B cell (primary cell): ENCODE results near the gene ACBD3. TPM values are rescaled to one million over a fixed set of nuclear protein-coding genes. Genes with fewer than 3 reads are reported as not detected.

ENCODE experiments used
- ATAC-seq: fragments of 200-7000 bp; cut with Tn5 transposase; one replicate; pipeline ENCODE4 v1.10.0; 2021; ENCODE audit warnings: low read depth, mild to moderate bottlenecking, moderate number of reproducible peaks, moderate library complexity
- CTCF ChIA-PET: fragments of 350-600 bp; sonication (Branson Sonifier 250); formaldehyde crosslinking; loops from one replicate; lab custom pipeline; 2021; ENCODE audit warnings: antibody characterized with exemption, inconsistent platforms; lab: Charles Lee
- POLR2A ChIA-PET: fragments of 350-600 bp; sonication (Branson Sonifier 250); formaldehyde crosslinking; loops from one replicate; lab custom pipeline; 2021; ENCODE audit warnings: antibody characterized with exemption; lab: Charles Lee
- DNase-seq: peaks from one replicate; pipeline ENCODE4 v3.0.0; 2013
- H2AFZ ChIP-seq: 2 replicates; pipeline ENCODE4 v1.6.1; 2012; ENCODE audit warnings: mild to moderate bottlenecking, low read depth, low read length; ENCODE audit not compliant: insufficient read depth, poor library complexity, severe bottlenecking
- H3K27ac ChIP-seq, 2 donors: 1 replicate in 1 of 2; 2 replicates in 1 of 2; pipeline ENCODE4 v1.5.1; 2012 to 2013; ENCODE audit warnings: low read length in 2 of 2, mild to moderate bottlenecking in 2 of 2, moderate library complexity in 1 of 2
- H3K27me3 ChIP-seq, 4 experiments: fragments of 200-600 bp in 1 of 4; sonication (generic) in 1 of 4; replicated peaks in 1 of 4; 1 replicate in 2 of 4; 2 replicates in 2 of 4; pipeline versions ENCODE4 v1.6.1 to v1.7.0; 2013 to 2016; ENCODE audit warnings: low read length in 3 of 4, mild to moderate bottlenecking in 2 of 4, mixed read lengths in 1 of 4, moderate library complexity in 1 of 4; ENCODE audit not compliant: insufficient read depth in 4 of 4, control insufficient read depth in 3 of 4; ENCODE audit errors: control extremely low read depth in 1 of 4
- H3K36me3 ChIP-seq, 2 experiments: replicated peaks in 1 of 2; 1 replicate in 1 of 2; 2 replicates in 1 of 2; pipeline versions ENCODE4 v1.6.1 to v1.7.1; 2013; ENCODE audit warnings: low read length in 1 of 2; ENCODE audit not compliant: insufficient read depth in 2 of 2, control insufficient read depth in 1 of 2; ENCODE audit errors: control extremely low read depth in 1 of 2, extremely low read depth in 1 of 2
- H3K4me1 ChIP-seq, 2 donors: fragments of 200-600 bp in 1 of 2; sonication (generic) in 1 of 2; 1 replicate in 1 of 2; 2 replicates in 1 of 2; pipeline versions ENCODE4 v1.5.1 to v1.6.1; 2013 to 2017; ENCODE audit warnings: low read length in 2 of 2; ENCODE audit not compliant: control insufficient read depth in 2 of 2, insufficient read depth in 2 of 2
- H3K4me2 ChIP-seq: replicated peaks from 2 replicates; pipeline ENCODE3; 2012; ENCODE audit warnings: mild to moderate bottlenecking, low read depth, low read length; ENCODE audit not compliant: poor library complexity, severe bottlenecking
- H3K4me3 ChIP-seq, 5 experiments: fragments of 200-600 bp in 1 of 5; sonication (generic) in 1 of 5; 1 replicate in 3 of 5; 2 replicates in 2 of 5; pipeline versions ENCODE4 v1.5.1 to v1.7.0; 2011 to 2016; ENCODE audit warnings: low read length in 4 of 5, mild to moderate bottlenecking in 4 of 5, low read depth in 2 of 5, control low read depth in 1 of 5, moderate library complexity in 1 of 5; ENCODE audit not compliant: insufficient read depth in 1 of 5; ENCODE audit errors: control extremely low read depth in 1 of 5, extremely low read depth in 1 of 5
- H3K79me2 ChIP-seq: fragments of 200-600 bp; sonication (generic); one replicate; pipeline ENCODE4 v1.6.0; 2016; ENCODE audit warnings: low read length; ENCODE audit not compliant: control insufficient read depth, insufficient read depth
- H3K9ac ChIP-seq: fragments of 200-600 bp; sonication (generic); 2 replicates; pipeline ENCODE4 v1.6.1; 2017; ENCODE audit warnings: mild to moderate bottlenecking, low read length, moderate library complexity
- H3K9me3 ChIP-seq, 3 donors: one replicate each; pipeline versions ENCODE4 v1.6.1 to v1.7.1; 2013; ENCODE audit warnings: low read length in 2 of 3; ENCODE audit not compliant: control insufficient read depth in 2 of 3, insufficient read depth in 1 of 3; ENCODE audit errors: control extremely low read depth in 1 of 3
- H4K20me1 ChIP-seq: 2 replicates; pipeline ENCODE4 v1.6.0; 2012; ENCODE audit warnings: mild to moderate bottlenecking, low read length; ENCODE audit not compliant: insufficient read depth, control insufficient read depth, poor library complexity, severe bottlenecking
- H3K27ac Mint-ChIP-seq: one replicate; pipeline ENCODE4 v1.8.0; 2021; ENCODE audit warnings: mixed read lengths
- H3K27me3 Mint-ChIP-seq: one replicate; pipeline ENCODE4 v1.8.0; 2021; ENCODE audit warnings: mixed read lengths
- H3K4me1 Mint-ChIP-seq: one replicate; pipeline ENCODE4 v1.8.0; 2021; ENCODE audit warnings: mixed read lengths
- H3K4me3 Mint-ChIP-seq: one replicate; pipeline ENCODE4 v1.8.0; 2021; ENCODE audit warnings: mixed read lengths
- H3K9me3 Mint-ChIP-seq: one replicate; pipeline ENCODE4 v1.8.0; 2022; ENCODE audit warnings: mixed read lengths; ENCODE audit not compliant: insufficient read depth
- EZH2 ChIP-seq: IDR thresholded peaks from 2 replicates; pipeline ENCODE4 v1.6.1; 2012; ENCODE audit warnings: borderline replicate concordance, low read depth, mild to moderate bottlenecking, moderate library complexity, low read length; ENCODE audit not compliant: insufficient read depth, poor library complexity, severe bottlenecking
- WGBS: methylation state at CpG from one replicate; pipeline ENCODE4 v1.1.5; 2013; ENCODE audit warnings: missing lambda C conversion rate; ENCODE audit not compliant: insufficient coverage; 5-methylcytosine and 5-hydroxymethylcytosine counted together
- intact Hi-C: fragments of 100-400 bp; cut with micrococcal nuclease; formaldehyde crosslinking; loops from one replicate; pipeline ENCODE4 v1.10.0; 2022
- polyA plus RNA-seq: library from polyadenylated mRNA; depleted of rRNA; stranded (reverse); fragments of >200 nt; gene quantifications from 2 replicates; pipeline ENCODE4 v1.2.3, GENCODE V29; 2012
- total RNA-seq, 2 donors: library from RNA; stranded (reverse); fragments of 120-200 nt in 1 of 2; gene quantifications; 1 replicate in 1 of 2; 2 replicates in 1 of 2; pipeline versions ENCODE4 v1.2.3 to v1.2.4, GENCODE V29; 2013 to 2022
- TF ChIP-seq, protein P1 (sequence below): fragments of 200-600 bp; IDR thresholded peaks from one replicate; pipeline ENCODE4 v1.8.0; 2022; ENCODE audit warnings: antibody characterized with exemption, mild to moderate bottlenecking

ACBD3 gene
- total and polyA plus RNA-seq, 2 donors (not counting 1 experiment from before 2014, with no cell fraction given) = 16.2 to 60.6 TPM

DNA sequence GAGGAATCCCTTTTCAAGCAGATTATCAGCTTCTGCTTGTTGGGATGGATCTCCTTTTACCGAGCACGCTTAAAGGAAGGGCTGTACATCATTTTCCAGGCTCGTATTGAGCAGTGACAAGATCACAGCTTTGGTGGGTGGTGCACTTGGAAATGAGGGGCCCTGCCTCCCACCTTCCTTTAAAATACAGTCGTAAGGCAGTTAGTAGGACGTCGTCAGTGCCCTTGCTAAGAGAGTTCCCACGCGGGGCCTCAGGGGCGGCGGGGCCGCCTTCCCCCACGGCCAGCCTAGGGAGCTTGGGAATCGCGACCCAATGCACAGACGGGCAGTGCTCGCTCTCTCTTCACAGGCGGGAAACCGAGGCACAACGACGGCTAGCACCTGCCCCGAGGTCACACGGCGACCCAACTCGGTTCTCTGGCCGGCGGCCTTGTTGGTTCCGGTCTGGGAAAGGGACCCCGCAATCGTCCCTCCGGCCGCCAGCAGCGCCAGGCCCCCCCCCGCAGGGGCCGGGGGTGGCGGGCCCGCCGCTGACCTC is 65.4 kb downstream of the ACBD3 start:
- ATAC-seq (no peak), DNase-seq (no peak)
- Mint-ChIP-seq H3K4me3 (peak overlapping the region; percentile 87), H3K9me3 (no peaks in the 10 kb centered on the region), H3K27ac (peak overlapping the region; percentile 95), H3K4me1 (peaks cover 71% of the 10 kb centered on the region), H3K27me3 (no peaks in the 10 kb centered on the region)
- peak overlapping the region; percentile 78 for H3K4me2 ChIP-seq
- CTCF ChIA-PET = interaction anchor here (0.7 to 3.7 kb wide), 15 partner anchors 11 to 304 kb away, joined by 3 to 69 read pairs (median 5); partner anchors contain the start of genes H3-3A and SDE2
- 12% methylated on average over 37 of the region's 37 CpGs for WGBS
- no peak for TF ChIP-seq EZH2
- TF ChIP-seq, protein P1, sequence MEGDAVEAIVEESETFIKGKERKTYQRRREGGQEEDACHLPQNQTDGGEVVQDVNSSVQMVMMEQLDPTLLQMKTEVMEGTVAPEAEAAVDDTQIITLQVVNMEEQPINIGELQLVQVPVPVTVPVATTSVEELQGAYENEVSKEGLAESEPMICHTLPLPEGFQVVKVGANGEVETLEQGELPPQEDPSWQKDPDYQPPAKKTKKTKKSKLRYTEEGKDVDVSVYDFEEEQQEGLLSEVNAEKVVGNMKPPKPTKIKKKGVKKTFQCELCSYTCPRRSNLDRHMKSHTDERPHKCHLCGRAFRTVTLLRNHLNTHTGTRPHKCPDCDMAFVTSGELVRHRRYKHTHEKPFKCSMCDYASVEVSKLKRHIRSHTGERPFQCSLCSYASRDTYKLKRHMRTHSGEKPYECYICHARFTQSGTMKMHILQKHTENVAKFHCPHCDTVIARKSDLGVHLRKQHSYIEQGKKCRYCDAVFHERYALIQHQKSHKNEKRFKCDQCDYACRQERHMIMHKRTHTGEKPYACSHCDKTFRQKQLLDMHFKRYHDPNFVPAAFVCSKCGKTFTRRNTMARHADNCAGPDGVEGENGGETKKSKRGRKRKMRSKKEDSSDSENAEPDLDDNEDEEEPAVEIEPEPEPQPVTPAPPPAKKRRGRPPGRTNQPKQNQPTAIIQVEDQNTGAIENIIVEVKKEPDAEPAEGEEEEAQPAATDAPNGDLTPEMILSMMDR = no peak
- POLR2A ChIA-PET = interaction anchor here (0.6 to 3.0 kb wide), 7 partner anchors 10 to 92 kb away, joined by 3 to 42 read pairs (median 5); partner anchors contain the start of gene H3-3A
- peak overlapping the region in 4 of 5 experiments; percentile 38 to 63 (median 54) for H3K4me3 ChIP-seq
- no peaks in the 10 kb centered on the region for H4K20me1 ChIP-seq
- H2AFZ ChIP-seq = peak overlapping the region; percentile 69
- peak overlapping the region; percentile 96 to 97 for H3K27ac ChIP-seq
- intact Hi-C loops = loop anchor here (1.0 to 5.0 kb wide), 7 partner anchors 11 to 692 kb away; partner anchors contain the start of genes LBR and STUM
- H3K4me1 ChIP-seq = peaks cover 63 to 69% of the 10 kb centered on the region in 2 donors
- no peaks in the 10 kb centered on the region for H3K36me3 ChIP-seq
- peaks cover 12% of the 10 kb centered on the region for H3K79me2 ChIP-seq
- peak overlapping the region; percentile 68 for H3K9ac ChIP-seq
- no peaks in the 10 kb centered on the region for H3K9me3 ChIP-seq
- no peaks in the 10 kb centered on the region for H3K27me3 ChIP-seq

GRCh38 chr1:226120398-226120797 is 66.1 kb downstream of the ACBD3 start:
- Histone ChIP-seq H3K27me3 (no peaks in the 10 kb centered on the region), H3K4me3 (peak overlapping the region in 1 of 5 experiments; percentile 61), H3K27ac (no peak overlapping the region), H4K20me1 (no peaks in the 10 kb centered on the region), H2AFZ (no peak overlapping the region), H3K79me2 (peaks cover 7% of the 10 kb centered on the region), H3K9ac (no peak overlapping the region), H3K36me3 (no peaks in the 10 kb centered on the region), H3K4me2 (peak overlapping the region; percentile 78), H3K9me3 (no peaks in the 10 kb centered on the region), H3K4me1 (peaks cover 56 to 61% of the 10 kb centered on the region in 2 donors)
- H3K4me3 Mint-ChIP-seq = peak overlapping the region; percentile 87
- no peaks in the 10 kb centered on the region for H3K9me3 Mint-ChIP-seq
- POLR2A ChIA-PET = interaction anchor here (0.7 to 3.0 kb wide), 5 partner anchors 10 to 92 kb away, joined by 3 to 42 read pairs (median 5); partner anchors contain the start of gene H3-3A
- CTCF ChIA-PET = interaction anchor here (0.7 to 3.7 kb wide), 15 partner anchors 10 to 287 kb away, joined by 3 to 69 read pairs (median 5); partner anchors contain the start of genes H3-3A and SDE2
- peak overlapping the region; percentile 95 for H3K27ac Mint-ChIP-seq
- ATAC-seq (no peak), DNase-seq (peak; percentile 37)
- H3K4me1 Mint-ChIP-seq = peaks cover 67% of the 10 kb centered on the region
- intact Hi-C loops = loop anchor here (2.0 to 5.0 kb wide), 3 partner anchors 427 to 692 kb away; partner anchors contain the start of genes LBR and STUM
- H3K27me3 Mint-ChIP-seq = no peaks in the 10 kb centered on the region
- WGBS = 97% methylated on average over 4 of the region's 5 CpGs
- TF ChIP-seq, protein P1 = no peak
